Mesothelial cell of epicardium (in vitro differentiated cells): ENCODE results near the gene CLDN14. TPM values are rescaled to one million over a fixed set of nuclear protein-coding genes. Genes with fewer than 3 reads are reported as not detected.

Experiments
- DNase-seq, 2 experiments: peaks; one replicate each; pipeline ENCODE4 v3.0.0; 2021; ENCODE audit warnings: low spot score in 2 of 2; ENCODE audit not compliant: unreplicated experiment in 2 of 2
- H3K27ac Mint-ChIP-seq: 2 replicates; pipeline ENCODE4 v1.8.0; 2021; ENCODE audit warnings: mixed read lengths
- H3K27me3 Mint-ChIP-seq: 2 replicates; pipeline ENCODE4 v1.8.0; 2021; ENCODE audit warnings: low read depth, mixed read lengths
- H3K36me3 Mint-ChIP-seq: 2 replicates; pipeline ENCODE4 v1.8.0; 2021; ENCODE audit warnings: mixed read lengths
- H3K4me1 Mint-ChIP-seq: 2 replicates; pipeline ENCODE4 v1.8.0; 2021; ENCODE audit warnings: mixed read lengths
- H3K4me3 Mint-ChIP-seq: 2 replicates; pipeline ENCODE4 v1.8.0; 2021; ENCODE audit warnings: mild to moderate bottlenecking, moderate library complexity, mixed read lengths
- H3K9me3 Mint-ChIP-seq: 2 replicates; pipeline ENCODE4 v1.8.0; 2021; ENCODE audit warnings: mixed read lengths
- total RNA-seq: library from RNA; stranded (reverse); gene quantifications from 3 replicates; pipeline ENCODE4 v1.2.1, GENCODE V29; 2021
- TF ChIP-seq, protein P1 (sequence below): fragments of 200-600 bp; sonication (generic); IDR thresholded peaks from one replicate; pipeline ENCODE4 v1.5.0; 2021; ENCODE audit warnings: antibody characterized with exemption; ENCODE audit not compliant: unreplicated experiment

The CLDN14 gene
- total RNA-seq, 1 donor from 2014 or later: not detected

DNA sequence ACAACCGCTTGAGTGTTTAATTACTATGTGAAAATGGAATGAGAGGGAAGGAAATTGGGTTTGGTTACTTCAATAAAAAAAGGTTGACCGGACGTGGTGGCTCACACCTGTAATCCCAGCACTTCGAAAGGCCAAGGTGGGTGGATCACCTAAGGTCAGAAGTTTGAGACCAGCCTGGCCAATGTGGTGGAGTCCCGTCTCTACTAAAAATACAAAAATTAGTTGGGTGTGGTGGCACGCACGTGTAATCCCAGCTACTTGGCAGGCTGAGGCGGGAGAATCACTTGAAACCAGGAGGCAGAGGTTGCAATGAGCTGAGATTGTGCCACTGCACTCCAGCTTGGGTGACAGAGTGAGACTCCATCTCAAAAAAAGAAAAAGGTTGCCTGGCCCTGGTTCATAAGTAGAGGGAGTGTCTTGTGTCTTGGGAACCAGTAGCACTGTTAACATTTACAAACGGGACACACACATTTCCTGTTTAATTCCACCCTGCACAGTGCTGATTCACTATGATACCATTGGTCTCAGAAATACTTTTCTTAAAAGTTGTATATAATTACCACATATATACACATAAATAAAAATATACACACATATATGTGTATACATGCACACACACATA is 27.6 kb upstream of the CLDN14 start:
- Mint-ChIP-seq H3K4me3 (no peak overlapping the region), H3K4me1 (peaks cover 28% of the 10 kb centered on the region), H3K9me3 (no peaks in the 10 kb centered on the region), H3K27me3 (peaks cover 30% of the 10 kb centered on the region), H3K27ac (no peak overlapping the region), H3K36me3 (no peaks in the 10 kb centered on the region)
- TF ChIP-seq, protein P1, sequence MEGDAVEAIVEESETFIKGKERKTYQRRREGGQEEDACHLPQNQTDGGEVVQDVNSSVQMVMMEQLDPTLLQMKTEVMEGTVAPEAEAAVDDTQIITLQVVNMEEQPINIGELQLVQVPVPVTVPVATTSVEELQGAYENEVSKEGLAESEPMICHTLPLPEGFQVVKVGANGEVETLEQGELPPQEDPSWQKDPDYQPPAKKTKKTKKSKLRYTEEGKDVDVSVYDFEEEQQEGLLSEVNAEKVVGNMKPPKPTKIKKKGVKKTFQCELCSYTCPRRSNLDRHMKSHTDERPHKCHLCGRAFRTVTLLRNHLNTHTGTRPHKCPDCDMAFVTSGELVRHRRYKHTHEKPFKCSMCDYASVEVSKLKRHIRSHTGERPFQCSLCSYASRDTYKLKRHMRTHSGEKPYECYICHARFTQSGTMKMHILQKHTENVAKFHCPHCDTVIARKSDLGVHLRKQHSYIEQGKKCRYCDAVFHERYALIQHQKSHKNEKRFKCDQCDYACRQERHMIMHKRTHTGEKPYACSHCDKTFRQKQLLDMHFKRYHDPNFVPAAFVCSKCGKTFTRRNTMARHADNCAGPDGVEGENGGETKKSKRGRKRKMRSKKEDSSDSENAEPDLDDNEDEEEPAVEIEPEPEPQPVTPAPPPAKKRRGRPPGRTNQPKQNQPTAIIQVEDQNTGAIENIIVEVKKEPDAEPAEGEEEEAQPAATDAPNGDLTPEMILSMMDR: no peak
- DNase-seq: no peak

DNA sequence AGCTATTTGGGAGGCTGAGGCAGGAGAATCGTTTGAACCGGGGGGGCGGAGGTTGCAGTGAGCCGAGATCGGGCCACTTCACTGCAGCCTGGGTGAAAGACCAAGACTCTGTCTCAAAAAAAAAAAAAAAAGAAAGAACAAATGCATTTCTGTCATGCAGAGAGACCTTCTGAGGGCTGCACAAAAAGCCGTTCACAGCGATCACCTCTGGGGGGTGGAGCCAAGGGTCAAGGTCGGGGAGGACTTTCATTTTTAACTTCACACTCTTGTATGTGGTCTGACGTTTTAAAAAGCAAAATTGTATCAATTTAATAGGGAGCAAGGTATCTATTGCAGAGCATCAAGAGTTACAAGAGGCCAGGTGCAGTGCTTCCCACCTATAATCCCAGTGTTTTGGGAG is 26.6 kb upstream of the CLDN14 start:
- peaks cover 24% of the 10 kb centered on the region for H3K4me1 Mint-ChIP-seq
- H3K36me3 Mint-ChIP-seq: no peaks in the 10 kb centered on the region
- no peaks in the 10 kb centered on the region for H3K9me3 Mint-ChIP-seq
- no peak for DNase-seq
- H3K27me3 Mint-ChIP-seq: peaks cover 38% of the 10 kb centered on the region
- H3K4me3 Mint-ChIP-seq: no peak overlapping the region
- TF ChIP-seq, protein P1: no peak
- H3K27ac Mint-ChIP-seq: no peak overlapping the region

GRCh38 chr21:36504067-36505058 is 24.4 kb upstream of the CLDN14 start:
- H3K4me1 Mint-ChIP-seq: peaks cover 16% of the 10 kb centered on the region
- no peak overlapping the region for H3K27ac Mint-ChIP-seq
- no peak overlapping the region for H3K4me3 Mint-ChIP-seq
- no peaks in the 10 kb centered on the region for H3K9me3 Mint-ChIP-seq
- TF ChIP-seq, protein P1: peak; percentile 98
- peaks cover 53% of the 10 kb centered on the region for H3K27me3 Mint-ChIP-seq
- peak in 1 of 2 experiments; percentile 48 for DNase-seq
- H3K36me3 Mint-ChIP-seq: no peaks in the 10 kb centered on the region

DNA sequence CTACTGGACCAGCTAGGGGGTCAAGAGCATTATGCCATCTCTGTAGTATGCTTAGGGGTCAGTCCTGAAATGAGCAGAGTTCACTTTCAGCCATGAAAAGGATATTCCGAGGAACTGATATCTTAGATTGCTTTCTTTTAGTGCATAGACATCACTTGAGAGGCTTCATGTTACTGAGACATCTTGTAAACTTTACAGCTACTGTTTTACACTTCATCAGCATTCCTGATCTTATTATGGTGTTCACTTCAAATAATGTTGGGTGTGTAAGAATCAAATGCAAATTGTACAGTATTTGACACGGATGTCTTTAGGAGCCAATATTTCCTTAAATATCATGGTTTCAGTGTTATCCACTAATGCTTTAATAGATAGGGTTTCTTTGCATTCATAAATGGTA is 22.4 kb upstream of the CLDN14 start:
- Mint-ChIP-seq H3K27me3 (peaks cover 61% of the 10 kb centered on the region), H3K4me1 (peaks cover 16% of the 10 kb centered on the region), H3K27ac (no peak overlapping the region), H3K9me3 (no peaks in the 10 kb centered on the region), H3K4me3 (no peak overlapping the region), H3K36me3 (no peaks in the 10 kb centered on the region)
- TF ChIP-seq, protein P1: no peak
- no peak for DNase-seq

- H3K27ac Mint-ChIP-seq: no peak overlapping the region
- H3K4me1 Mint-ChIP-seq: peaks cover 16% of the 10 kb centered on the region
- H3K9me3 Mint-ChIP-seq: no peaks in the 10 kb centered on the region
- TF ChIP-seq, protein P1: no peak
- DNase-seq: no peak
- no peak overlapping the region for H3K4me3 Mint-ChIP-seq
- peaks cover 62% of the 10 kb centered on the region for H3K27me3 Mint-ChIP-seq
- H3K36me3 Mint-ChIP-seq: no peaks in the 10 kb centered on the region
Measured at GRCh38 chr21:36501589-36501892, 21.6 kb upstream of the CLDN14 start.
